CD4-positive, alpha-beta T cell treated with Interleukin-2 at 100 ng/mL for 4 hours (primary cell): ENCODE measurements around the gene SERP2.

ENCODE experiments used
- DNase-seq: peaks from one replicate; pipeline ENCODE4 v3.0.0-alpha.2; 2020; ENCODE audit warnings: low spot score

SERP2 gene

GRCh38 chr13:44412346-44412935, 38.8 kb downstream of the SERP2 start:
- no peak for DNase-seq

GRCh38 chr13:44413095-44413494, 39.5 kb downstream of the SERP2 start:
- no peak for DNase-seq

GRCh38 chr13:44414716-44415115, 41.1 kb downstream of the SERP2 start:
- DNase-seq = no peak

- DNase-seq = no peak
Observed at GRCh38 chr13:44415815-44416214, 42.2 kb downstream of the SERP2 start.

GRCh38 chr13:44416301-44416700, 42.7 kb downstream of the SERP2 start:
- no peak for DNase-seq

- no peak for DNase-seq
Observed at GRCh38 chr13:44416744-44417143, 43.1 kb downstream of the SERP2 start.

GRCh38 chr13:44417446-44417845, 43.8 kb downstream of the SERP2 start:
- no peak for DNase-seq

- no peak for DNase-seq
Observed at GRCh38 chr13:44417876-44418275, 44.3 kb downstream of the SERP2 start.

- DNase-seq = no peak
Observed at GRCh38 chr13:44420376-44421220, 47.0 kb downstream of the SERP2 start.

GRCh38 chr13:44421853-44422525, 48.4 kb downstream of the SERP2 start:
- no peak for DNase-seq

GRCh38 chr13:44422755-44423643, 49.4 kb downstream of the SERP2 start:
- no peak for DNase-seq

GRCh38 chr13:44423824-44424223, 50.2 kb downstream of the SERP2 start:
- no peak for DNase-seq

- DNase-seq = no peak
Observed at GRCh38 chr13:44425041-44425814, 51.6 kb downstream of the SERP2 start.

GRCh38 chr13:44425815-44426078, 52.1 kb downstream of the SERP2 start:
- no peak for DNase-seq

GRCh38 chr13:44426461-44426860, 52.8 kb downstream of the SERP2 start:
- DNase-seq = no peak

GRCh38 chr13:44429311-44429710, 55.7 kb downstream of the SERP2 start:
- DNase-seq = no peak

- no peak for DNase-seq
Observed at GRCh38 chr13:44431150-44431549, 57.5 kb downstream of the SERP2 start.

- DNase-seq = no peak
Observed at GRCh38 chr13:44432650-44433049, 59.0 kb downstream of the SERP2 start.

GRCh38 chr13:44433863-44434765, 60.5 kb downstream of the SERP2 start:
- DNase-seq = no peak

GRCh38 chr13:44434766-44435141, 61.1 kb downstream of the SERP2 start:
- no peak for DNase-seq
